Esophagus squamous epithelium (tissue), 4 donors: Measurements from ENCODE around the gene MEX3C.

Experiments
- POLR2A ChIP-seq, 4 donors: fragments of 450-650 bp; IDR thresholded peaks; one replicate each; pipeline ENCODE4 v1.6.1; 2017; ENCODE audit warnings: antibody characterized with exemption in 4 of 4, mild to moderate bottlenecking in 4 of 4, moderate library complexity in 3 of 4
- TF ChIP-seq, protein P1 (sequence below), 6 experiments: fragments of 450-650 bp in 4 of 6; fragments of 200-600 bp in 2 of 6; sonication (generic) in 2 of 6; IDR thresholded peaks; one replicate each; pipeline ENCODE4 v1.5.1; 2016 to 2019; ENCODE audit warnings: antibody characterized with exemption in 6 of 6, mild to moderate bottlenecking in 4 of 6, moderate library complexity in 4 of 6

DNA sequence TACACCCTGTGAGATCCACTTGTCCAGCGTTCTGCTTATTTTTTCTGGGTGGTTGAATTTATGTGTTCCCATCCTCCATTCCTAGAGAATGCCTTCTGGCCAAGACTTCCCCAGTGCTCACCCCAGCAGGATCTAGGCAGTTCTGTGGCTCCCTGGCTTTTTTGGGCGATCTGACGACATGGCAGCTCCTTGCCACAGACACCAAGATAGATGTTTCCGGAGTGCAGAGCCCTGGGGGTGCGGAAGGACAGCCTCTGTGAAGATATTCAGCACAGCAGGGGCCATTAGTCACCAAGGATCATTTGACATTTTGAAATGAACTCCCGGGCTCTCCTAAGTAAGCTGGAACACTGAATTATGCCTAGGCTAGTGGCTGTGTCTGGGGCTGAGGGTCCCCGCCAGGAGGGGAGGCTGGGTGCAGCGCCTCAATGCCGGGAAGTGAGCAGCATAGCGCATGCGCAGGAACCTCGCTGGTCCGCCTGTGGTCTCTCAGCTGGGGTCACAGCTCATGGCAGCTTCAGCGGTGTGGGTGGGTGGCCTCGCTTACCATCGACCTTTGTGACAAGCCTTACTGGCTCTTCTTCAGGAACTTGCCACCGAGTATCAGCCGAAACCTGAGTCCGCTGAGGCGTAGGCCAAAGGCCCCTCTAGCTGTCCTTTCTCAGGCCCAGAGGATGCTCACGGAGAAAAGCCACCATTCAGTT is 60.3 kb downstream of the MEX3C start:
- no peak for TF ChIP-seq POLR2A (IDR thresholded peaks at IDR 0.05)
- TF ChIP-seq, protein P1, sequence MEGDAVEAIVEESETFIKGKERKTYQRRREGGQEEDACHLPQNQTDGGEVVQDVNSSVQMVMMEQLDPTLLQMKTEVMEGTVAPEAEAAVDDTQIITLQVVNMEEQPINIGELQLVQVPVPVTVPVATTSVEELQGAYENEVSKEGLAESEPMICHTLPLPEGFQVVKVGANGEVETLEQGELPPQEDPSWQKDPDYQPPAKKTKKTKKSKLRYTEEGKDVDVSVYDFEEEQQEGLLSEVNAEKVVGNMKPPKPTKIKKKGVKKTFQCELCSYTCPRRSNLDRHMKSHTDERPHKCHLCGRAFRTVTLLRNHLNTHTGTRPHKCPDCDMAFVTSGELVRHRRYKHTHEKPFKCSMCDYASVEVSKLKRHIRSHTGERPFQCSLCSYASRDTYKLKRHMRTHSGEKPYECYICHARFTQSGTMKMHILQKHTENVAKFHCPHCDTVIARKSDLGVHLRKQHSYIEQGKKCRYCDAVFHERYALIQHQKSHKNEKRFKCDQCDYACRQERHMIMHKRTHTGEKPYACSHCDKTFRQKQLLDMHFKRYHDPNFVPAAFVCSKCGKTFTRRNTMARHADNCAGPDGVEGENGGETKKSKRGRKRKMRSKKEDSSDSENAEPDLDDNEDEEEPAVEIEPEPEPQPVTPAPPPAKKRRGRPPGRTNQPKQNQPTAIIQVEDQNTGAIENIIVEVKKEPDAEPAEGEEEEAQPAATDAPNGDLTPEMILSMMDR (IDR thresholded peaks at IDR 0.05), result no peak
